Measurements from ENCODE around the gene IGSF3. TPM values are rescaled to one million over a fixed set of nuclear protein-coding genes. Genes with fewer than 3 reads are reported as not detected.
"Not testable (repeated sequence)": the region's sequence is repeated elsewhere in the genome, so short reads cannot be mapped to it uniquely, and the experiment has no call there.

Gene IGSF3
- total and polyA plus RNA-seq, 10 of the 15 experiments (the other 5 are each of a cell fraction or from before 2014, with no cell fraction given), result 1.4 to 18.0 (median 9.6) TPM

DNA sequence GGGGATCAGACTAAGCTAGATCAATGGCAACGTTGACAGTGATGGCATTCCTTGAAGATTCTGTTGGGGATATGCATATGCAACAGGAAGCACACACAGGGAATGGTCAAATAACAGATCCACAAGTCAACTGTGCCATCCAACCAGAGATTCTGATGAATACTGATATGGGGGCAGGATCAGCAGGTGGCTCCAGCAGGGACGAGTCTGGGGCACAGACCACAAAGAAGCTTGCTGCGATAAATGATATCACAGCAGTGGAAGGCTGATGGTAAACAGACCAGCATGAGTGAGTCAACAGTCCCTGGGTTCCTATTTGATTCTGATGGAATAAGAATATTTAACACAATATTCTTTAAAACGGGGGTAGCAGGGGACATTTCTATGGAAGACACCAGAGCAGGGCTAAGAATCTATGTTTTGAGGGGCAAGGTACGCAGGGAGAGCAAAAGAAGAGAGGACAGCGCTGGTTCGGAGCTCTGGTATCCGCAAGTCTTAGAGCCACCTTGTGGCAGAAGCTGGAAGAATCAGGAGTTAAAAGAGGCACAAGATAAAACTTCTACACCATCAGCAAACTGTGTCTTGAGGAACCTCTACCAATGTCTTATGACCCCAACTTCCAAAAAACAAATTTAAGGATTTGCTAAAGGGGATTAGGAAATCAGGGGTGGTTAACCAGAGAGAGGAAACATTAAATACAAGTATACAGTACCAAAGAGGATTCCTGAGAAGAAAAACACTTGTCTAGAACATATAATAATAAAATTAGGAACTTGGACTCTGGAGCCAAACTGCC, 71.4 kb downstream of the IGSF3 start:
- H3K27ac ChIP-seq (ENCODE audit: control insufficient read depth, insufficient read depth); H4K20me1 ChIP-seq (ENCODE audit: control insufficient read depth, insufficient read depth); H3K9me3 ChIP-seq (replicated peaks; ENCODE audit: control insufficient read depth, insufficient read depth, low read length); H2AFZ ChIP-seq (ENCODE audit: control insufficient read depth, low read depth, low read length); H3K9ac ChIP-seq (ENCODE audit: control insufficient read depth, insufficient read depth, low read length); BruUV-seq (replicated peaks); H3K4me3 ChIP-seq; H3K27me3 ChIP-seq (replicated peaks in 1 of 2; ENCODE audit: control insufficient read depth in 2 of 2, insufficient read depth in 2 of 2, low read length in 1 of 2); DNase-seq (ENCODE audit: low read depth, low spot score); H3K36me3 ChIP-seq (ENCODE audit: control insufficient read depth in 2 of 2, insufficient read depth in 2 of 2, low read length in 1 of 2); H3K79me2 ChIP-seq (ENCODE audit: control insufficient read depth, insufficient read depth, low read length); in situ Hi-C loops (cut with MboI): not testable (repeated sequence)
- Histone ChIP-seq H3K4me2 (ENCODE audit: control insufficient read depth, insufficient read depth) (0 out of 2 replicates have a peak overlapping the region, but pooled peaks have one; percentile 21), H3K4me1 (ENCODE audit: control insufficient read depth, insufficient read depth, low read length) (peaks cover 20% of the 10 kb centered on the region)
- ChIA-PET SMC1A (ENCODE audit: uncharacterized antibody, unreplicated experiment) (interaction anchor here (0.8 to 3.0 kb wide), 19 partner anchors 9 to 533 kb away, joined by 3 to 57 read pairs (median 5); no protein-coding TSS in a partner anchor), CTCF (interaction anchor here (0.7 to 4.9 kb wide), 29 partner anchors 11 to 533 kb away, joined by 3 to 90 read pairs (median 4); partner anchors contain the start of genes CD58 and IGSF3), RAD21 (ENCODE audit: unreplicated experiment) (interaction anchor here (1.0 to 3.1 kb wide), 16 partner anchors 9 to 532 kb away, joined by 3 to 42 read pairs (median 4); partner anchors contain the start of gene IGSF3), POLR2A (interaction anchor here (0.8 to 1.3 kb wide), 3 partner anchors 9 to 24 kb away, joined by 3 to 10 read pairs (median 7); no protein-coding TSS in a partner anchor)
- WGBS (ENCODE audit: insufficient coverage, insufficient replicate concordance, low lambda C conversion rate, missing lambda C conversion rate), result 24% methylated on average over 8 of the region's 8 CpGs
- ATAC-seq (peak; percentile 77), FAIRE-seq (peak; percentile 95)
- TF ChIP-seq, protein P1, sequence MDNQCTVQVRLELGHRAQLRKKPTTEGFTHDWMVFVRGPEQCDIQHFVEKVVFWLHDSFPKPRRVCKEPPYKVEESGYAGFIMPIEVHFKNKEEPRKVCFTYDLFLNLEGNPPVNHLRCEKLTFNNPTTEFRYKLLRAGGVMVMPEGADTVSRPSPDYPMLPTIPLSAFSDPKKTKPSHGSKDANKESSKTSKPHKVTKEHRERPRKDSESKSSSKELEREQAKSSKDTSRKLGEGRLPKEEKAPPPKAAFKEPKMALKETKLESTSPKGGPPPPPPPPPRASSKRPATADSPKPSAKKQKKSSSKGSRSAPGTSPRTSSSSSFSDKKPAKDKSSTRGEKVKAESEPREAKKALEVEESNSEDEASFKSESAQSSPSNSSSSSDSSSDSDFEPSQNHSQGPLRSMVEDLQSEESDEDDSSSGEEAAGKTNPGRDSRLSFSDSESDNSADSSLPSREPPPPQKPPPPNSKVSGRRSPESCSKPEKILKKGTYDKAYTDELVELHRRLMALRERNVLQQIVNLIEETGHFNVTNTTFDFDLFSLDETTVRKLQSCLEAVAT (IDR thresholded peaks at IDR 0.05), result 0 out of 2 replicates have a peak, but pooled peaks have one; percentile 2
- TF ChIP-seq, protein P2, sequence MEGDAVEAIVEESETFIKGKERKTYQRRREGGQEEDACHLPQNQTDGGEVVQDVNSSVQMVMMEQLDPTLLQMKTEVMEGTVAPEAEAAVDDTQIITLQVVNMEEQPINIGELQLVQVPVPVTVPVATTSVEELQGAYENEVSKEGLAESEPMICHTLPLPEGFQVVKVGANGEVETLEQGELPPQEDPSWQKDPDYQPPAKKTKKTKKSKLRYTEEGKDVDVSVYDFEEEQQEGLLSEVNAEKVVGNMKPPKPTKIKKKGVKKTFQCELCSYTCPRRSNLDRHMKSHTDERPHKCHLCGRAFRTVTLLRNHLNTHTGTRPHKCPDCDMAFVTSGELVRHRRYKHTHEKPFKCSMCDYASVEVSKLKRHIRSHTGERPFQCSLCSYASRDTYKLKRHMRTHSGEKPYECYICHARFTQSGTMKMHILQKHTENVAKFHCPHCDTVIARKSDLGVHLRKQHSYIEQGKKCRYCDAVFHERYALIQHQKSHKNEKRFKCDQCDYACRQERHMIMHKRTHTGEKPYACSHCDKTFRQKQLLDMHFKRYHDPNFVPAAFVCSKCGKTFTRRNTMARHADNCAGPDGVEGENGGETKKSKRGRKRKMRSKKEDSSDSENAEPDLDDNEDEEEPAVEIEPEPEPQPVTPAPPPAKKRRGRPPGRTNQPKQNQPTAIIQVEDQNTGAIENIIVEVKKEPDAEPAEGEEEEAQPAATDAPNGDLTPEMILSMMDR (IDR thresholded peaks at IDR 0.05 in 2 of 3, conservative IDR thresholded peaks at IDR 0.05 in 1 of 3; ENCODE audit: control insufficient read depth in 2 of 3, extremely low read depth in 1 of 3, insufficient read depth in 1 of 3, low read depth in 3 of 3, low read length in 3 of 3), result peak; percentile 38 to 42 (median 40)
- peak; percentile 12; the same call in 1 of the 2 replicates for TF ChIP-seq RUNX3 (IDR thresholded peaks at IDR 0.05; ENCODE audit: low read length)
- TF ChIP-seq RAD21 (IDR thresholded peaks at IDR 0.05; ENCODE audit: insufficient read depth, low read depth, low read length), result peak; percentile 57; the same call in 1 of the 2 replicates
- TF ChIP-seq SMC3 (IDR thresholded peaks at IDR 0.05; ENCODE audit: borderline replicate concordance, low read length), result peak; percentile 42; the same call in 1 of the 2 replicates
- intact Hi-C loops (cut with micrococcal nuclease; ENCODE audit: unreplicated experiment), result loop anchor here (1.0 kb wide), 1 partner anchor 22 kb away; no protein-coding TSS in a partner anchor
